Measurements from ENCODE around the gene KSR2. TPM values are rescaled to one million over a fixed set of nuclear protein-coding genes. Genes with fewer than 3 reads are reported as not detected.
"Not testable (repeated sequence)": the region's sequence is repeated elsewhere in the genome, so short reads cannot be mapped to it uniquely, and the experiment has no call there.

The KSR2 gene
- total RNA-seq, 3 donors from 2014 or later = 0.05 to 0.08 (median 0.05) TPM

GRCh38 chr12:117921929-117922777, 46.6 kb downstream of the KSR2 start:
- no peak for ATAC-seq
- H3K9me3 Mint-ChIP-seq = no peaks in the 10 kb centered on the region
- DNase-seq = no peak
- no peak overlapping the region for H3K4me3 Mint-ChIP-seq
- H3K4me1 Mint-ChIP-seq (ENCODE audit: low read depth) = no peaks in the 10 kb centered on the region
- no peaks in the 10 kb centered on the region for H3K36me3 Mint-ChIP-seq (ENCODE audit: insufficient read depth)
- H3K27me3 Mint-ChIP-seq (ENCODE audit: low read depth) = peaks cover 9% of the 10 kb centered on the region

- H3K27me3 Mint-ChIP-seq (ENCODE audit: low read depth) = peaks cover 9% of the 10 kb centered on the region
- no peaks in the 10 kb centered on the region for H3K36me3 Mint-ChIP-seq (ENCODE audit: insufficient read depth)
- no peak overlapping the region for H3K4me3 Mint-ChIP-seq
- ATAC-seq (no peak), DNase-seq (no peak)
- no peaks in the 10 kb centered on the region for H3K9me3 Mint-ChIP-seq
- no peaks in the 10 kb centered on the region for H3K4me1 Mint-ChIP-seq (ENCODE audit: low read depth)
These were observed 49.3 kb downstream of the KSR2 start for GRCh38 chr12:117919479-117919878.

DNA sequence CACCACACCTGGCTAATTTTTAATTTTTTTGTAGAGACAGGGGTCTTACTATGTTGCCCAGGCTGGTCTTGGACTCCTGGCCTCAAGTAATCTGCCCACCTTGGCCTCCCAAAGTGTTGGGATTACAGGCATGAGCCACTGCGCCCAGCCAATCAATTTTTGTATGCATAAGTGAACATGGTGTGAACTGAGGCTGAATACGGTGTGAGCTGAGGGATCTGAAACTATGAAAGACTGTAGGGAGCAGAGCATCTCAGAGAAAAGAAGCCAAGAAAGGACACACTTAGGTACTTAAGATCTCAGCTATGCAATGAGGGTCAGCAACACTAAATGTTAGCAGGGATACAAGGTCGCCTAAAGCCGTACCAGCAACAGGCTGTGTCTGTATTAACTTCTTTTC, 54.1 kb downstream of the KSR2 start:
- ATAC-seq = no peak
- no peak for DNase-seq
- peaks cover 5% of the 10 kb centered on the region for H3K27me3 Mint-ChIP-seq (ENCODE audit: low read depth)
- H3K4me1 Mint-ChIP-seq (ENCODE audit: low read depth) = no peaks in the 10 kb centered on the region
- H3K4me3 Mint-ChIP-seq = no peak overlapping the region
- no peaks in the 10 kb centered on the region for H3K36me3 Mint-ChIP-seq (ENCODE audit: insufficient read depth)
- H3K9me3 Mint-ChIP-seq = peaks cover 13% of the 10 kb centered on the region

DNA sequence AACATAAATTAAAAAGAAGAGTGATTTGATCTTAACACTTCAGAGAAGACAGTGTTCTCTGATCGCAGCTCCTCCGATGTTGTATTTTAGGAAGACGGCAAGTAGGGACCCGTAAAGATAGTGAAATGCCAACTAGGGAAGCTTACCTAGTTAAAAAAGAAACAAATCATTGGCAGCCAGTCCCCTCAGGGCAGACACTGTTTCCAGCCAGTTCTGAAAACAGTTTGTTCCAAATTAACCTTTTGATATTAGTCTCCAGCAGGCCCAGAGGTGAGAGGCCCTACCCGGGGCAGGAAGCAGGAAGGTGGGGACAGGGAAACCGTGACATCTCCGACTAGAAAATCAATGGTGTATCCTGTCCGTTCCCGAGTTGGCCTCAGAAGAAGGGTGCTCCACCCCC, 56.0 kb downstream of the KSR2 start:
- Mint-ChIP-seq H3K27me3 (ENCODE audit: low read depth) (peaks cover 6% of the 10 kb centered on the region), H3K4me1 (ENCODE audit: low read depth) (no peaks in the 10 kb centered on the region), H3K9me3 (peaks cover 13% of the 10 kb centered on the region), H3K4me3 (no peak overlapping the region), H3K36me3 (ENCODE audit: insufficient read depth) (no peaks in the 10 kb centered on the region)
- ATAC-seq = no peak
- DNase-seq = no peak

GRCh38 chr12:117908411-117908810, 60.4 kb downstream of the KSR2 start:
- H3K4me3 Mint-ChIP-seq = no peak overlapping the region
- no peaks in the 10 kb centered on the region for H3K36me3 Mint-ChIP-seq (ENCODE audit: insufficient read depth)
- peaks cover 13% of the 10 kb centered on the region for H3K9me3 Mint-ChIP-seq
- no peak for DNase-seq
- H3K4me1 Mint-ChIP-seq (ENCODE audit: low read depth) = no peaks in the 10 kb centered on the region
- ATAC-seq = no peak
- peaks cover 3% of the 10 kb centered on the region for H3K27me3 Mint-ChIP-seq (ENCODE audit: low read depth)

DNA sequence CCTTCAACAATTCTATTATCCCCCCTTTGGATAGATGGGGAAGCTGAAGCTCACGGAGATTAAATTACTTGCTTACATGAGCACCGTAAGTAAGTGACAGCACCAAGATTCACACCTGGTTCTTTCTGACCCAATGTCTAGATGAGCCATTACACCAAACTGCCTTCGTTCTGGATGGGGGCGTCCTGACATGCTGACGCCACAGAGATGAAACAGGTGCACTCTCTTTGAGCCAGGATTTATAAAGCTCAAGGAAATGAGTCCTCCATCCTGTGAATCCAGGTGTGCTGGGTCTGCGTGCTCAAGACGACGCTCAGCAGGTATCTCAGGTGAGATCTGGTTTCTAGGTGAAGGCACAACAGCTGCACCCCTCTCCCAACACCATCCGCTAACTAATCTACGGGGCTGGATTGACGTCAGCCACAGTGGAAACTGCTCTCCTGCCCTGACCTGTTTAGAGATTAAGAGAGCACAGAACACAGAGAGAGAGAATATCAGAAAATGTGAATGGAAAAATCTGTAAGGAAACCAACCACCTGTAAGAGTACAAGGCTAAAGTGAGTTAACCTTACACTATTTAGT, 61.6 kb downstream of the KSR2 start:
- Mint-ChIP-seq H3K27me3 (ENCODE audit: low read depth) (peaks cover 3% of the 10 kb centered on the region), H3K4me3 (no peak overlapping the region), H3K9me3 (peaks cover 13% of the 10 kb centered on the region), H3K4me1 (ENCODE audit: low read depth) (no peaks in the 10 kb centered on the region), H3K36me3 (ENCODE audit: insufficient read depth) (no peaks in the 10 kb centered on the region)
- no peak for DNase-seq
- no peak for ATAC-seq

GRCh38 chr12:117904051-117904450, 64.7 kb downstream of the KSR2 start:
- H3K27me3 Mint-ChIP-seq (ENCODE audit: low read depth) = no peaks in the 10 kb centered on the region
- H3K4me1 Mint-ChIP-seq (ENCODE audit: low read depth) = no peaks in the 10 kb centered on the region
- H3K9me3 Mint-ChIP-seq = peaks cover 3% of the 10 kb centered on the region
- H3K36me3 Mint-ChIP-seq (ENCODE audit: insufficient read depth) = no peaks in the 10 kb centered on the region
- H3K4me3 Mint-ChIP-seq = no peak overlapping the region
- no peak for DNase-seq
- no peak for ATAC-seq

GRCh38 chr12:117903110-117903840, 65.5 kb downstream of the KSR2 start:
- Mint-ChIP-seq H3K27me3 (ENCODE audit: low read depth) (no peaks in the 10 kb centered on the region), H3K36me3 (ENCODE audit: insufficient read depth) (no peaks in the 10 kb centered on the region), H3K4me3 (no peak overlapping the region), H3K4me1 (ENCODE audit: low read depth) (no peaks in the 10 kb centered on the region), H3K9me3 (peaks cover 3% of the 10 kb centered on the region)
- DNase-seq (no peak), ATAC-seq (no peak)

DNA sequence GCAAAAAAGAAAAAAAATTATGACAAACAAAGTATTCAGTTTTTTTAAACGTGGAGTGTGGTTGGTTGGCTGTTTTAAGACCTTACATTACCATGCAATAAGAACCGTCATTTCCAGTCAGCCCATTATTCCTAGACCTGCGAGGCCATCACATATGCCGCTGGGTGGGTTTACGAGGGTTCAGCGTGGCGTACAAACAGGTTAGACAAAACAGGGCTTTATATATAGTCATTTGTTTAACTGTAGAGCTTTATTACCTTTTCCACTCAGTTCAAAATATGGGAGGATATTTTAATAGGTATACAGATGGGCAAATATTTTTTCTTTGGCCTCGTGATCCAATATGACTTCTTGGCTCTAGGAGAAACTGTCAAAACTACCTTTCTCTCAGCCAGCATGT, 67.2 kb downstream of the KSR2 start:
- H3K27me3 Mint-ChIP-seq (ENCODE audit: low read depth) = no peaks in the 10 kb centered on the region
- ATAC-seq = no peak
- H3K4me1 Mint-ChIP-seq (ENCODE audit: low read depth) = no peaks in the 10 kb centered on the region
- no peak for DNase-seq
- H3K36me3 Mint-ChIP-seq (ENCODE audit: insufficient read depth) = no peaks in the 10 kb centered on the region
- peaks cover 3% of the 10 kb centered on the region for H3K9me3 Mint-ChIP-seq
- H3K4me3 Mint-ChIP-seq = no peak overlapping the region

DNA sequence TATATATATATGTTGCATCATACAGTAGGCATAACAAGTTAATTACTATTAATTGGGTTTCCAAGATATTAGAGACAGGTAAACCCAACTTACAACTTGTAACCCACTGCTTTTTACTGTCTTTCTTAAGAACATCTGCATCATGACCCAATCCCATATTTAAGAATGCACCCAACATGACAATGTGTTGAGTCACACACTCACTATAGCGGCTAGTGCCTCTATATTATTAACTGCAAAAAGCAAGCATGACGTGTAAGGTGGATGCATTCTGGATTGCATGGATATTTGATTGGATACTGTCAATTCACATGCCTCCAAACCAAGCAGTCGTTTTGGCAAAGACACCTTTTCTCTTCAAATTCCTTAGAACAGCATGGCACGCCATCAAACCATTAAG, 68.2 kb downstream of the KSR2 start:
- Mint-ChIP-seq H3K4me3 (no peak overlapping the region), H3K27me3 (ENCODE audit: low read depth) (peaks cover 3% of the 10 kb centered on the region), H3K4me1 (ENCODE audit: low read depth) (no peaks in the 10 kb centered on the region), H3K36me3 (ENCODE audit: insufficient read depth) (no peaks in the 10 kb centered on the region), H3K9me3 (peaks cover 3% of the 10 kb centered on the region)
- DNase-seq (no peak), ATAC-seq (no peak)

GRCh38 chr12:117897372-117898161, 71.2 kb downstream of the KSR2 start:
- Mint-ChIP-seq H3K4me3 (no peak overlapping the region), H3K36me3 (ENCODE audit: insufficient read depth) (no peaks in the 10 kb centered on the region), H3K9me3 (peaks cover 3% of the 10 kb centered on the region), H3K4me1 (ENCODE audit: low read depth) (no peaks in the 10 kb centered on the region), H3K27me3 (ENCODE audit: low read depth) (peaks cover 3% of the 10 kb centered on the region)
- no peak for DNase-seq
- no peak for ATAC-seq

DNA sequence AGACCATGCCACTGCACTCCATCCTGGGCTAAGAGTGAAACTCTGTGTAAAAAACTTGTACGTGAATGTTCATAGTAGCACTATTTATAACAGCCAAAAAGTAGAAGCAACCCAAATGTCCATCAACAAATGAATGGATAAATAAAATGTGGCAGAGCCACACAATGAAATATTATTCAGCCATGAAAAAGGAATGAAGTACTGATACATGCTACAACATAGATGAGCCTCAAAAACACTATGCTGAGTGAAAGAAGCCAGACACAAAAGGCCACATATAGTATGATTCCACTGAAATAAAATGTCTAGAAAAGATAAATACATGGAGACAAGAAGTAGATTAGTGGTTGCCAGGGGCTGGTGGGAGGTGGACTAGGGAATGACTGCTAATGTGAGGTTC, 72.8 kb downstream of the KSR2 start:
- peaks cover 3% of the 10 kb centered on the region for H3K27me3 Mint-ChIP-seq (ENCODE audit: low read depth)
- DNase-seq (no peak), ATAC-seq (no peak)
- no peak overlapping the region for H3K4me3 Mint-ChIP-seq
- peaks cover 3% of the 10 kb centered on the region for H3K9me3 Mint-ChIP-seq
- no peaks in the 10 kb centered on the region for H3K36me3 Mint-ChIP-seq (ENCODE audit: insufficient read depth)
- no peaks in the 10 kb centered on the region for H3K4me1 Mint-ChIP-seq (ENCODE audit: low read depth)

DNA sequence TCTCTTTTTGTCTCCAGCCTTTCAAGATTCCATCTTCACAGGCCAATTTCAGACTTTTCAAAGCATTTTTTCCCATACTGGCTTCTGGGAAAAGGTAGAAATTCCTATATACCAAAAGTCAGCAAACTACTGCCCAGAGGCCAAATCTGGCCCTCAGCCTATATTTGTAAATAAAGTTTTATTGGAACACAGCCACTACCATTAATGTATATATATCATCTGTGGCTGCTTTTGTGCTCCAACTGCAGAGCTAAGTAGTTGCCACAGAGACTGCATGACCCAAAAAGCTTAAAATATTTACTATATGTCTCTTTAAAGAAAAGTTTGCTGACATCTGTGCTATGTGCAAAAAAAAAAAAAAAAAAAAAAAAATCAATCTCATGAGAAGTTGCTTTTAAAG, 76.3 kb downstream of the KSR2 start:
- no peak overlapping the region for H3K4me3 Mint-ChIP-seq
- H3K36me3 Mint-ChIP-seq (ENCODE audit: insufficient read depth) = no peaks in the 10 kb centered on the region
- H3K27me3 Mint-ChIP-seq (ENCODE audit: low read depth) = peaks cover 7% of the 10 kb centered on the region
- ATAC-seq (no peak), DNase-seq (no peak)
- H3K4me1 Mint-ChIP-seq (ENCODE audit: low read depth) = no peaks in the 10 kb centered on the region
- H3K9me3 Mint-ChIP-seq = no peaks in the 10 kb centered on the region

DNA sequence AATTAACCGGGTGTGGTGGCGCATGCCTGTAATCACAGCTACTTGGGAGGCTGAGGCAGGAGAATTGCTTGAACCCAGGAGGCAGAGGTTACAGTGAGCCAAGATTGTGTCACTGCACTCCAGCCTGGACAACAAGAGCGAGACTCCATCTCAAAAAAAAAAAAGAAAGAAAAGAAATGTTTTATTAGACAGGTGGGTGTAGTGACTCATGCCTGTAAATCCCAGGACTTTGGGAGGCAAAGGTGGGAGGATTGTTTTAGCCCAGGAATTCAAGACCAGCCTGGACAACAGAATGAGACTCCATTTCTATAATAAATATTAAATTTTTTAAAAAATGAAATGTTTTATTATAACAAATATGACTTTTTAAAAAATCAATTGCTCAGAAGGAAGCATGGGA, 77.5 kb downstream of the KSR2 start:
- not testable (repeated sequence) for DNase-seq; H3K4me3 Mint-ChIP-seq; ATAC-seq; H3K9me3 Mint-ChIP-seq; H3K4me1 Mint-ChIP-seq (ENCODE audit: low read depth); H3K36me3 Mint-ChIP-seq (ENCODE audit: insufficient read depth); H3K27me3 Mint-ChIP-seq (ENCODE audit: low read depth)
